LNCAP (cell line): ENCODE results near the gene ARHGAP36.

ENCODE experiments used
- CTCF ChIP-seq: fragments of 450-650 bp; IDR thresholded peaks from 2 replicates; pipeline ENCODE4 v1.5.1; 2017; ENCODE audit warnings: mild to moderate bottlenecking

ARHGAP36 gene, protein sequence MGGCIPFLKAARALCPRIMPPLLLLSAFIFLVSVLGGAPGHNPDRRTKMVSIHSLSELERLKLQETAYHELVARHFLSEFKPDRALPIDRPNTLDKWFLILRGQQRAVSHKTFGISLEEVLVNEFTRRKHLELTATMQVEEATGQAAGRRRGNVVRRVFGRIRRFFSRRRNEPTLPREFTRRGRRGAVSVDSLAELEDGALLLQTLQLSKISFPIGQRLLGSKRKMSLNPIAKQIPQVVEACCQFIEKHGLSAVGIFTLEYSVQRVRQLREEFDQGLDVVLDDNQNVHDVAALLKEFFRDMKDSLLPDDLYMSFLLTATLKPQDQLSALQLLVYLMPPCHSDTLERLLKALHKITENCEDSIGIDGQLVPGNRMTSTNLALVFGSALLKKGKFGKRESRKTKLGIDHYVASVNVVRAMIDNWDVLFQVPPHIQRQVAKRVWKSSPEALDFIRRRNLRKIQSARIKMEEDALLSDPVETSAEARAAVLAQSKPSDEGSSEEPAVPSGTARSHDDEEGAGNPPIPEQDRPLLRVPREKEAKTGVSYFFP

GRCh38 chrX:131058136-131058868, at the start of gene ARHGAP36:
TSS of gene ARHGAP36 (plus strand) at chrX:131058346. CDS start at chrX:131081666, 23,320 bp downstream.
- no peak for TF ChIP-seq CTCF

- no peak for TF ChIP-seq CTCF
Measured at GRCh38 chrX:131010186-131010585, 48.0 kb upstream of the ARHGAP36 start.

DNA sequence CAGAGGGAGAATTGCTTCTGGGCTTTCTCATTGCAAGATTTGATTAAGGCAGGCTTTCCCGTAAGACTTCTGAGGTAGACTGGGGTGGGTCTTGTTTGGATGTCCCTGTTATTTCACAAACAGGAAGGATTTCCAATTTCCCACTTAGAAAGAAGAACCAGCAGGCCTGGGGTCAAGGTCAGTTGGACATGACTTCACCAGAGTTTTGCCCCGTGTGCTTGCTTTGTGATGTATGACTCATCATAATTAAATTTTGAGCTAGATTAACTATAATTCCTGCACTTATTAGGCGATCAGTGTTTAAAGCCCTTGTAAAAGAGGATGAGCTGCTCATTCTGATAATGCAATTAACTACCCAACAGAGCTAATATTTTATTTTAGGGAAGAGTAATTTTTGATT, 32.8 kb upstream of the ARHGAP36 start:
- no peak for TF ChIP-seq CTCF

DNA sequence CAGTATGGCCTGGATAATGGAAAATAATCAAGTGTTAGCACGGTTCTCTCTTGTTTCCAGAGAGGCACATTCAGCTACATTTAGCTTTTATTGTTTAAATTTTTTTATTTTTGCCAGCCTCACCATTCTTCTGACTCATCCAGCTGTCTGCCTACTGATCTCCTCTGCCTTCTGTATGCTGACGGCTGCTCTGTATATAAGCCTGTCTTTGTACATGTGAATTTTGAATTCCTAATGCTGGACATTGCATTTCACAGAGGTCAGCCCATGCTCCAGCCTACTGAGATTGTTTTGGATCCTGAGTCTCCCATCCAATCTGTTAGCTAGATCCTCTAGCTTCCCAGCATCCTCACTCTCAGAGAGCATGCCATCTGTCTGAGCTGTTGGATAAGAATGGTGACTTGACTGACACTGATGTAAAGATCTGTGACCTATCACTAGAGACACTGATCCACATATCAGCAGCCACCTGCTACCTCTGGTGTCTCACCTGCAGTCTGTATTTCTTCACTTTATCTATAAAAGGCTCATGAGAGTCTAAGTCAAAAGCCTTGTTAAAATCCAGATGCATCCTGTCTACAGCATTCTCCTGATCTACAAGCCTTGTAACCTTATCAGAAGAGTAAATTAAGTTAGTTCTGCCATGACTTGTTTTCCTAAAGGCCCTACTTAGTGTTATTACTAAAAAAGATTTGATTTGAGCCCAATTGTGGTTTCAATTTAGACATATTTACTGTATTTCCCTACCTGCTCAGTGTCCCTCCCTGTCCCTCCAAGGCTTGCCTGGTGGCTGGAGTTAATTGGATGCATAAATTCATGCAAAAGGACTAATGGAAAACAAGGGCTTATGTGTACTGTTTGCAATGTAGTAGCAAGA, 25.6 kb upstream of the ARHGAP36 start:
- no peak for TF ChIP-seq CTCF

DNA sequence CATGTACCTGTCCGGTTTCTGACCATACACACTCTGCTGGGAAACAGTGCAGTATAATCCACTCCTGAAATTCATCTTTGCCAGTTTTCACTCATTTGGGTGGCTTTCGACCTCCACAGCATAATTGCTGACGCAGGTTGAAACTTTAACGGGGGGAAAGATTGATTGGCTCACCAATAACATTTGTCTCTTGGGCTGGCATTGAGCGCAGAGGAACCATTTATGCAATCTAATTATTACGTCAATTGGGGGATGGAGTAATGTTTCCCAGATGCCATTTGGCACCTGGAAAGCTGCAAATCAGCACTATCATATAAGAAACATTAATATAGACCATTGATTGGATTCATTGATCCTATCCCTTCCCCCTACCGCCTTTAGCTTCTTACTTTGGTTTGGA, 24.1 kb upstream of the ARHGAP36 start:
- no peak for TF ChIP-seq CTCF

GRCh38 chrX:131040781-131041180, 17.4 kb upstream of the ARHGAP36 start:
- no peak for TF ChIP-seq CTCF

DNA sequence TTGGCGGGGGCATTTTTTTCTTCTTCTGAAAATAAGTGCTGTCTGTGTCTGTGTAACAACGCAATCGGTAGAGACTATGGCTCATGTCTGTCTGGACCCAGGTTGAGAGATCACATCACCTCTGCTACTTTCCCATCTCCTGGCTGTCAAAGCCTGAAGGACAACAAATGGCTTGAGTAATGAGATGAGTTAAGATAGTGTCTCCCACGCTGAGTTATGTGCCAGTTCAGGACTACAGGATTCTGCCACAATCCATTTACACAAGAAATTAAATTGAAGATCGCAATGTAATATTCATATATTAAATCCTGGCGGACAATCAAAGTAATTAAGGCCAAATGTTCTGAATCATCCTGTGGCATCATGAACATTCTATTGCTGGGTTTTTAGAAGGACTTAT, 16.5 kb upstream of the ARHGAP36 start:
- TF ChIP-seq CTCF: no peak
